GM12878 (cell line): Measurements from ENCODE around the gene CETP. TPM values are rescaled to one million over a fixed set of nuclear protein-coding genes. Genes with fewer than 3 reads are reported as not detected.

Source experiments
- HDGF ChIP-seq: fragments of 450-650 bp; IDR thresholded peaks from 2 replicates; pipeline ENCODE4 v1.6.1; 2016; ENCODE audit warnings: antibody characterized with exemption
- IRF4 ChIP-seq: IDR thresholded peaks from 2 replicates; pipeline ENCODE4 v1.6.1; 2011; ENCODE audit warnings: low read depth, low read length
- PAX5 ChIP-seq: IDR thresholded peaks from 2 replicates; pipeline ENCODE4 v1.6.1; 2011; ENCODE audit warnings: low read depth, low read length, borderline replicate concordance
- TAF1 ChIP-seq: IDR thresholded peaks from 2 replicates; pipeline ENCODE4 v1.6.1; 2011; ENCODE audit warnings: mild to moderate bottlenecking, low read depth, low read length, borderline replicate concordance
- ZNF592 ChIP-seq: fragments of 450-650 bp; IDR thresholded peaks from 2 replicates; pipeline ENCODE4 v1.6.1; 2017; ENCODE audit warnings: mild to moderate bottlenecking, moderate library complexity
- polyA plus RNA-seq, 11 experiments: library from polyadenylated mRNA; depleted of rRNA in 4 of 11; unstranded in 6 of 11; stranded (reverse) in 5 of 11; fragments of >200 nt; fragmentation: Nextera tagmentation in 4 of 11; fragmentation: Illumina TruSeq in 1 of 11; extraction: Ambion mirVana in 4 of 11; extraction: Trizol in 1 of 11; gene quantifications; 1 replicate in 1 of 11; 2 replicates in 10 of 11; pipeline versions ENCODE4 v1.2.1 to v1.2.3, GENCODE V29; 2011 to 2016; ENCODE audit warnings: inconsistent platforms in 2 of 11, missing spikeins in 2 of 11, low read depth in 1 of 11
- total RNA-seq, 4 experiments: library from RNA; depleted of rRNA in 3 of 4; stranded (reverse); fragments of >200 nt in 3 of 4; fragmentation: Illumina TruSeq in 1 of 4; extraction: Trizol in 1 of 4; gene quantifications; 2 replicates each; pipeline versions ENCODE4 v1.2.1 to v1.2.3, GENCODE V29; 2013 to 2021

Gene CETP
- total and polyA plus RNA-seq, 10 of the 15 experiments (the other 5 are each of a cell fraction or from before 2014, with no cell fraction given), result 1.2 to 6.4 (median 2.1) TPM

GRCh38 chr16:57003439-57004386 is 42.0 kb downstream of the CETP start (continued):
- TF ChIP-seq ZNF592 (peak; percentile 66; the same call in 1 of the 2 replicates), HDGF (0 out of 2 replicates have a peak, but pooled peaks have one; percentile 24), TAF1 (0 out of 2 replicates have a peak, but pooled peaks have one; percentile 30), PAX5 (peak; percentile 37; the same call in 1 of the 2 replicates), IRF4 (no peak)
- TF ChIP-seq, all 136 proteins: peak for 12
